ENCODE data around the gene SAMD4A. TPM values are rescaled to one million over a fixed set of nuclear protein-coding genes. Genes with fewer than 3 reads are reported as not detected.
A peak's percentile ranks its signal among the peaks of the same experiment; 100 is the strongest.
"Not testable (repeated sequence)": the region's sequence is repeated elsewhere in the genome, so short reads cannot be mapped to it uniquely, and the experiment has no call there.

The SAMD4A gene
- total RNA-seq, 2 donors from 2014 or later: 11.2 to 26.2 TPM

DNA sequence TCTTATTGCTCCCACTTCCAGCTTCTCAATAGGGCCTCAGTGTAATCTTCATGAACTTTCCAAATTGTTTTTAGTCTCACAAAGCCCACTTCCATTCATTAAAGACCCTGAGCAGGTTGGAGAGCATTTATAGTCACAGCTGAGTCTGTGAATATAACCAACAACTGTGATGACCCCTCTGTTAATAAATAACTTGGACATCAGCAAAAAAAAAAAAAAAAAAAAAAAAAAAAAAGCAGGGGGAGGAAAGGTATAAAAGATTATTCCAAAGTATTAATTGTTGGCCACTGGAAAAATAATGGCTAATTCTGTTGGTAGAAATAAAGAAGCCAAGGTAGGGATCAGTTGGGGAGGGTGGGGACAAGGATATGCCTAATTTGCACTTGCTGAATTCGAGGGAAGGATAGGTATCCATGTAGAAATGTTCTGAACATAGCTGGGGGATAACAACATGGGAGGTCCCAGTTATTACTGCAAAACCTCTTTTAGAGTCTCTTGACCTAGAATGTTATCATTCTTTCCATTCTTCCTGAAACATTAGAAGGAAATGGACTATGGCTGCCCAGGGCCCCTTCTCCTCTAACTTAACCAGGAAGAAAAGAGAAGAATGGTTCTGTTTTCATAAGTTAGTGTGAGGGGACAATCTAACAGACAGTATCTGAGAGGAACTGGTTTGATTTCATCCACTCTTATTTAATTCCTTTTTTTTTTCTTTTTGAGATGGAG lies 56.5 kb downstream of the SAMD4A start:
- intact Hi-C loops (cut with DNase I, micrococcal nuclease): no loop called here
- DNase-seq: no peak
- ATAC-seq: no peak

DNA sequence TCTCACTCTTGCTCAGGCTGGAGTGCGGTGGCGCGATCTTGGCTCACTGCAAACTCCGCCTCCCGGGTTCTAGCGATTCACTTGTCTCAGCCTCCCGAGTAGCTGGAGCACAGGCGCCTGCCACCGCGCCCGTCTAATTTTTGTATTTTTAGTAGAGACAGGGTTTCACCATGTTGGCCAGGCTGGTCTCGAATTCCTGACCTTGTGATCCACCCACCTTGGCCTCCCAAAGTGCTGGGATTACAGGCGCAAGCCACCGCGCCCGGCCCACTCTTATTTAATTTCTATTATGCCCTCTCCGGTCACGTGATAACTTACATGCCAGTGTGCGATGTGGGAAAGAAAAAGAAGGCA lies 57.1 kb downstream of the SAMD4A start:
- DNase-seq; intact Hi-C loops (cut with DNase I, micrococcal nuclease); ATAC-seq: not testable (repeated sequence)

DNA sequence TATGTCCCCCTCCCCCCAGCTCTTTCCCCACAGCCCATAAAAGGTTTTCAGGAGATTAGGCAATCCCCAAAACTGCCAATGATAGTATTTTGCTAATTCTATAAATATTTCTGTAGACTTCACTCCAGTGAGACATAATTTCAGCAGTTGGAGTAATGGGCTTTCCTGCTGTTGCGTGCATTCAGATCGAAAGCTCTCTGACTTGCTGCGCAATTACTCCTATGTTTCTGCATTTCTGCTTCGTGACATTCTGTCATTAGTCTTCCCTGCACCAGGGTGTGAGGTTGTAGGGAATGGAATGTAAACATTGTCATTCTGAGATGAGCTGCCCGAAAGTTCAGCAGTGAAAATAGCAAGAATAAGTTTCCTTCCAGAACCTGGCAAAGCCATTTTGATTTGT lies 58.2 kb downstream of the SAMD4A start:
- intact Hi-C loops (cut with DNase I, micrococcal nuclease): no loop called here
- no peak for ATAC-seq
- no peak for DNase-seq

DNA sequence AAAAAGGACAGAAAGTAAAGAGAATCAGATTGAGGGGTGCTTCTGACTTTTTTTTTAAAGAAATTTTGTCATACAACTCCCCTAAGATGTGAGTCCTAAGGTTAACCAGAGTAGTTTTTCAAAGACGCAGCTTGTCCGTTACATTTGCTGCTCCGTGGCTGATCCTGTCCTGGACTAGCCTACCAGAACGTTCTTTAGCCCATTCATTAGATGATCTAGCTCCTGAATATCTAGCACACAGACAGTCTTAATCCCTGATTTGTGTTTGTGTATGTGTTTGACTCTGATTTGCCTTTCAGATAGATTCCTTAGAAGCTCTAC lies 60.3 kb downstream of the SAMD4A start:
- no peak for DNase-seq
- intact Hi-C loops (cut with DNase I, micrococcal nuclease): no loop called here
- ATAC-seq: no peak

DNA sequence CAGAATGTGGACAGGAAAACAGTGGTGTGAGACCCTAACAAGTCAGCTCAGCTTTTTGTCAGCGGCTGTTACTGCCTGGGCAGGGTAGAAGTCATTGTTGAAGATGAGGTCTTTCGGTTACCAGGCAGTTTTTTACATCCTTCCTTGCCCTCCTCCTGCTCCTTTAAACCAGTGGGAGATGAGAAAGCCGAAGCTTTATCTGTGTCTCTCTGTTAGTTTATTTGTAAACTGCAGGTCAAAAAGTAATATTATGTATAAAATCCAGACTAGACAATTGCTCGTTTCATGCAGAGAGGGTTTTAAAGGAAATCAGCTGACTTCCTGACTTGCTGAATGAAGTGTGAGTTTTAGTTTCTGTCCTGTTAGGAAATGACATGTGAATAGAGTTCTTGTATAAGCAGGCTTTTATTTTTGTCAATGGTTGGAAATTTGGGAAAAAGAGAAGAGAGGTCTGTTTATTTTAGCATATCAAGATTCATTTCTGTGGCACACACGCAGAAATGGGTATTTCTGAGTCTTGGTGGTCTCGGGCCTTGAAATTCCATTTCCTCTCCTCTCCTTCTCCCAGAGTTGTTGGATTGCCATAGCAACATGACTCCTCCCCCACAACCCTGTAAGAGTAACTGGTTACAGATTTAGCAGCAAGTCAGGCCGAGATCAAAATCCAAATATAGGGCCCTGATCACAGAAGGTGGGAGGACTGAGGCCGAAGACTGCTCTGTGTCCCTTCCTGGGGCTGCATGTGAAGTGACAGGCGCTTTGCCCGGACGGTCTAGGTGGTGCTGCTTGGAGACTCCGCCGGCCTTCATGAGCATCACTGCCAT lies 60.8 kb downstream of the SAMD4A start:
- ATAC-seq (no peak), DNase-seq (peak in 1 of 2 donors; percentile 24)
- intact Hi-C loops (cut with DNase I, micrococcal nuclease): no loop called here

DNA sequence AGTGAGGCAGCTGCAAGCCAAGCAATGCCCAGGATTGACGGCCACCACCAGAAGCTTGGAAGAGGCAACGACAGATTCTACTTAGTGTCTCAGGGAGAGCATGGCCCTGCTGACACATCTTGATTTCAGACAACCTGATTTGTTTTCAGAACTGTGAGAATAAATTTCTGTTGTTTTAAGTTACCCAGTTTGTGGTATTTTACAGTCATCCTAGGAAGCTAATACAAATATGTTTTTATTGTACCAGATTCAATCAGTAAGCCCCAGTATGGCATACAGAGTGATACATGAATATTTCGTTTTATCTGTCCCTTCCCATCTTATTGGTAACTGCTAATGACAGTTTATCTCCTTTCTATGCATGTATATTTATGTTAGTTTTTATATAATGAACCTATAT lies 62.3 kb downstream of the SAMD4A start:
- no peak for DNase-seq
- intact Hi-C loops (cut with DNase I, micrococcal nuclease): no loop called here
- ATAC-seq: no peak

DNA sequence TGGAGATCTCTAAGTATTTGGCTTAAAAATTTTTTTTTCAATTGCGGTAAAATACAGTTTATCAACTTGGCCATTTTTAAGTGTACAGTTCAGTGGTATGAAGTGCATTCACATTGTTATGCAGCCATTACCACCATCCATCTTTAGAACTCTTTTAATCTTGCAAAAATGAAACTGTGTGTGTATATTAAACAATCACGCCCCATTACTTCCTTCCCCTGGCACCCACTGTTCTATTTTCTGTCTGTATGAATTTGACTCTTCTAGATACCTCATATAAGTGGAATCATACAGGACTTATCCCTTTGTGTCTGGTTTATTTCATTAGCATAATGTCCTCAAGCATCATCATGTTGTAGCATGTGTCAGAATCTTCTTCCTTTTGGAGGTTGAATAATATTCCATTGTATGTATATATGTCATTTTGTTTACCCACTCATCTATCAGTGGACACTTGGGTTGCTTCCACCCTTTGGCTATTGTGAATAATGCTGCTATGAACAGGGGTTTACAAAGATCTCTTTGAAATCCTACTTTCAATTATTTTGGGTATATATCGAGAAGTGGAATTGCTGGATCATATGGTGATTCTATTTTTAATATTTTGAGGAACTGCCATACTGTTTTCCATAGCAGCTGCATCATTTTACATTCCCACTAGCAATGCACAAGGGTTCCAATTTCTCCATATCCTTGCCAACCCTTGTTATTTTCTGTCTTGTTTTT lies 62.9 kb downstream of the SAMD4A start:
- DNase-seq (no peak), ATAC-seq (no peak)
- intact Hi-C loops (cut with DNase I, micrococcal nuclease): no loop called here

DNA sequence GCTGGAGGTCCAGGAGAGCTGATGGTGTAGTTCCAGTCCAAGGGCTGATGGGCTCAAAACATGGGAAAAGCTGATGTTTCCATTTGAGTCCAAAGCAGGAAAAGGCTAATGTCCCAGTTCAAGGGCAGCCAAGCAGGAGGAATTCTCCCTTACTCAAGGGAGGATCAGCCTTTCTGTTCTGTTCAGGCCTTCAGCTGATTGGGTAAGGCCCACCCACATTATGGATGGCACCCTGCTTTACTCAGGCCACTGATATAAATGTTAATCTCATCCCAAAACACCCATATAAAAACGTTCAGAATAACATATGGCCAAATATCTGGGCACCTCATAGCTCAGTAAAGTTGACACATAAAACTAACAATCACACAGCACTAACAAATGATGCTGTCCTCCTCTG lies 64.1 kb downstream of the SAMD4A start:
- DNase-seq: no peak
- no peak for ATAC-seq
- intact Hi-C loops (cut with DNase I, micrococcal nuclease): no loop called here

DNA sequence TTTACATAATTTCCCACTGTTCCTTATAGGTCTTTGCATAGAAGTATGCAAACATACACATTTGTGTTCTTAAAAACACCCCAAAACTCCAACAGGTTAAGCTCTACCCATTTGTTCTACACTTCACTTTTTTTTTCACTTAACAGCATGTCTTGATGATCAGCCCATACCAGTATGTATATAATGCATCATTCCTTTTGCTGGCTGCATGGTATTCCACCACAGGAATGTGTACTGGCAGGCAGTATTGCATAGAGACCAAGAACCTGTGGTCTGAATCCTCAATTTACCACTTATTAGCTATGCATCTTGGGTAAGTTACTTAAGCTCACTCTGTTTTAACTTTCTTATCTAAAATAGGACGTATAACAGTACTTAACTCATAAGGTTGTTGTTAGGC lies 65.5 kb downstream of the SAMD4A start:
- no peak for ATAC-seq
- intact Hi-C loops (cut with DNase I, micrococcal nuclease): no loop called here
- no peak for DNase-seq

DNA sequence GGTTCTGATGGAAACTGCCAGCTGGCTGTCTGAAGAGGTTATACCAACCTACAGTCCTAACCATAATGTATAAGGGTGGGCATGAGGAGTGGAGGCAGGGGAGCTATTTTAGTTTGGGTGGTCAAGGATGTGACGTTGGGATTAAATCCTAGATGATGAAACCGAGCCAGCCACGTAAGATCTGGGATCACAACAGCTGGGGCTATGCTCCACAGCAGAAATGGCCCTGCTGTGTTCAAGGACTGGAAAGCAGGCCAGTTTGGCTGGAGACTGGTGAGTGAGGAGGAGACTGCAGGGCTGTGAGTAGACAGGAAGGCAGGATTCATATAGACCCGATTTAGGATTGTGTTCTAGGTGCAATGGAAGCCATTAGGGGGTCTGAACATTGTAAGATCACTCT lies 66.1 kb downstream of the SAMD4A start:
- no peak for DNase-seq
- intact Hi-C loops (cut with DNase I, micrococcal nuclease): no loop called here
- ATAC-seq: no peak

DNA sequence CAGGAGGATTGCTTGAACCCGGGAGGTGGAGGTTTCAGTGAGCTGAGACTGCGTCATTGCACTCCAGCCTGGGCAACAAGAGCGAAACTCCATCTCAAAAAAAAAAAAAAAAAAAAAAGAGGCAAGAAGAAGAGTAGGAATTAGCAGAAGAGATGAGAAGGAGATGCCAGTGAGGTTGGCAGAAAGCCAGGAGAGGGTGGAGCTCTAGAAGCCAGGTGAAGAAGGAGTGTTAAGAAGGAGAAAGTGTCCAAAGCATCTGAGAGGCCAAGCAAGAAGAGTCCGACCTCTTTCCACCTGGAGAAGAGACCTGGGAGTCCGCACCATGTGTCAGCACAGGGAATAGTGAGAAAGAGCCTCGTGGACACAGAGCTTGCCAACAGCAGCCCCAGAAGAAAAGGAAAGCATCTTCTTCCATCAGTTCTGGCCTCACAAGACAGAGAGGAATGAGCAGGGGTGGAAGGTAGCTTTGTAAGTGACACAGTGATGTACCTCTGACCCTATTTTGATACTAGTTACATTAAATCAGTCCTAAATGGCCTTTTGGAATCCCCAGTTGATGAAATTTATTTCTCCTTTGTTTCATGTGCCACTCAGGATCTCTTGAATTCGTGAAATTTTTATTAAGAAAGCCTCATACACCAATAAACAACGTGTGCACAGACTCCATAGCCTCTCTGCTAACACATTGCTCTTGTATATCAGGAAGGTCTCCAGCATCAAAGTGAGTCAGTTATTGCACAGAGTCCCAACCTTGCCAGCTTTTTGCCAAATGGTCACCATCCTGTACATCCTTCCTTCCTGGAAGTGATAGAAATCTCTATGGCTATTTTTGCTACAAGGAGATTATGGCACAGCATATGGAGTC lies 70.6 kb downstream of the SAMD4A start:
- ATAC-seq: no peak
- DNase-seq: peak in 1 of 2 donors; percentile 30
- intact Hi-C loops (cut with DNase I, micrococcal nuclease): no loop called here

DNA sequence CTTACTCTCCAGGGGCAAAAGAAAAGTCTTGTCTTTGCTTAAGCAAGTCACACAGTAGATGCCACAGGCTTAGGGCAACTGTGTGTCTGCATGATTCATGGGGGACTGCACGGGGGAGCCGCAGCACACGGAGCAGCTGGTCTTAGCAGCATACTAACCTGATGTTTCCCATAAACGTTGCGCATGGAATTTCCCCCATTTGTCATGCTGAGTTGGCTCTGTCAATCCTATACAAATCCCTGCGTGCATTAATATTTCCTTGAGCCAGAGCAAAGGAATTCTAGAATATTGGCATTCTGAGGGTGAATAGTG lies 71.2 kb downstream of the SAMD4A start:
- ATAC-seq (no peak), DNase-seq (no peak)
- intact Hi-C loops (cut with DNase I, micrococcal nuclease): no loop called here

DNA sequence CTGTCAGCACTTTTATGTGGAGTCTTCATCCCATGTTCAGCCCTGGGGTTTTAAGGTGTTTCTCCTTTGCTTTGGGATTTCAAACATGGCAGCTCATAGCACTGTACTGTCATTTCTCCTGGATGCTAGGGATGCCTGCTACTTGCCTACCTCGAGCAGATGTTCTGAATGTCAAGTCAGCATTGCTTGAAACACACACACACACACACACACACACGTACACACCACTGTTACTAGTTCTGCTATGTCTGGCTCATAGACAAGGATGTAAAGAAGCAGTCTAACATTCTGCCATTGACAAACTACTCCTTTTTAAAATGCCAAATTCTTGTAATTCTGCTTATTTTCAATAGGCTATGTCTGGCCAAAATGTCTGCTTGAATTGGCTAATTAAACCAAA lies 72.7 kb downstream of the SAMD4A start:
- ATAC-seq: no peak
- intact Hi-C loops (cut with DNase I, micrococcal nuclease): no loop called here
- DNase-seq: no peak

DNA sequence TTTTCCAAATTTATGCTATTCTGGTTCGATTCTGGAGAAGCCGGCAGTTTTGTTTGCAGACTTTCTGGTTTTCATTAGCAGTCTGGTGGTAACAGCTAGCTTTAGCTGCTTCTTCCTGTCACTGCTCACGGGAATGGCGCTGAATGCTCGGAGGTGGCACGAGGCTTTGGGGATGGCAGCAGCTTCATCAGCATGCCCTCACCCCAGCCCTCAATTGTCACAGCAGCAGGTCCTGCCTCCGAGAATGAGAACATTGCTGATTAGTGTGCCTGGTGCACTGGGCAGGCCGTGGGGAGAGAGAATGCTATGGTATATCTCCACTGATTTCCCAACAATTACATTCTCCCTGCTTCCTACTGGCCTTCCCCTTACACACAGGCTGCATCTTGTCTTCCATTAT lies 73.6 kb downstream of the SAMD4A start:
- intact Hi-C loops (cut with DNase I, micrococcal nuclease): no loop called here
- DNase-seq (no peak), ATAC-seq (no peak)

DNA sequence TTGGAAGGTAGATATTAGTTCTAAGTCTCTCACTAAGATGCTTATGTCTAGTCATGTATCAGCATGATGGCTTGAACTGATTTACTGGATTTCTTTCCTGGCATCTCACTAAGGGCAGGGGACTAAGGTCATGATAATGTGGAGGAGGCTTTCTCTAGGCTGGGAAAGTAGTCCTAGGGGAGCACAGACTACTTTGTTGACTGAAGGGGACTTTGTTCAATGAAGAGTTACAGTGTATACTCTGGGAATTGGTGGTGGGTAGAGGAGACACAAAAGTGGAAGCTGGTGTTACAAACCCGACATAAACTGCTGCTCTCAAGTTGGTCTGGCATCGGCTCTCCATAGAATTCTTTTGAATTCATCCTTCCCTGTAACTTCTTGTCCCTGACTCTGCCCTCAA lies 75.2 kb downstream of the SAMD4A start:
- no peak for ATAC-seq
- intact Hi-C loops (cut with DNase I, micrococcal nuclease): no loop called here

DNA sequence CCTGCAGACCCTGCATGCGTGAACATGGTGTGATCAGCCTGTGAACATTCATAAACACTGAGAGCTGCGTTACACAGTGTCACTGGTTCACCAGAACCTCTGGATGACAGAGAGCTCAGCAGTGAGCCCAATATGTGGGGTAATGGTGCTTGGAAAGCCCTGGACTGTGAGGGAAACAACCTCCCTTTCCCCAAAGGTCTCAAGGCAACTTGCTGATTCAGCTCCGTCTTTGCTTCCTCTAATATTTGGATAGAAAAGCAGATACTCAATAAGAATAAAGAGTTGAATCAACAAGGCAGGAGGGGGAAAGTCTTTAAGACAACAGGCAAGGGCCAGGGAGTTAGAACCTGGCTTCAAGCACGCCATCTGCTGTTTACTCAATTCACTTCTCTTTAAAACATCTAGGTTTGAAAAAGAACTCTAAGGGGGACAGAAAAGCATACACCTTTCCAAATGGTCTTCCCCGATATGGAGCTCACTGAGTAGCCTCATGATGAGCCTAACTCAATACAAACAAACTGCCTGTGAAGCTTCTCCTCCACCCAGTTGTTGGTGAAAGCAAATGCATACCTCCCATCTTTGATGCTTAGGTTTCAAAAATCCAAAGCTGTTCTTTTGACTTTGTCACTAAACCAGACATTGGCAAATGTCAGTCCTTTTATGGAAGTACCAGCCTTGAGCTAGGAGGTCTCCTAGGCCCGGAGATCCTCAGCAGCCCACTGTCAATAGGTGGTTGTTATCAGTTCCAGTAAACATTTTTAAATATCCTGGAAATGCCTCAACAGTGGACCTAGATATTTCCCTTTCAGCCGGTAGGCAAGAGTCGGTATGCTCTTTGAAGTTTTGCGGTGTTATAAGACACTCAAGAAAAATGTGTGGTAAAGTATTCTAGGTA lies 76.1 kb downstream of the SAMD4A start:
- intact Hi-C loops (cut with DNase I, micrococcal nuclease): no loop called here
- peak; percentile 38 for ATAC-seq
- no peak for DNase-seq

More for the DNA sequence above, 75.2 kb downstream of the SAMD4A start:
- DNase-seq: no peak

DNA sequence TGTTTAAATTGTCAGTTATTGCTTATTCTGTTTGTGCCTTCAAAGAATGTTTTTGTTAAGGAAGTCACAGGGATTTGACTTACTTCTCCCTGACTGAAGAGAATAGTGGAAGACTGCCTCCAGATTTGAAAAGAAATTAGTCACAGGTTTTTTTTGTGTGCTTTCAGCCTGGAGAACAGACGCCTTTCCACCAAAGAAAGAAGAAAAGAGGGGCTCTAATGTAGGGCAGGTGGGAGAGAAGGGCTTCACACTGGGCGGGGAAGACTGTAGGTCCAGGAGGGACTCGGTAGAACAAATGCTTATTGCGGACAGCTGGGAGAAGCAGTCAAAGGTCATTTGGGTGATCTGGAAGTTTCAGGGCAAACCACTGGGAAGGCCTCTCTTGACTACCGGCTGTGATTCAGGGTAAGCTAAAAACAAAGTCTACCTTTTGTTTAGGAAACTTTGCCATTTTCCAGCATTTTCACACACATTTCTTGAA lies 76.8 kb downstream of the SAMD4A start:
- DNase-seq (no peak), ATAC-seq (no peak)
- intact Hi-C loops (cut with DNase I, micrococcal nuclease): no loop called here

DNA sequence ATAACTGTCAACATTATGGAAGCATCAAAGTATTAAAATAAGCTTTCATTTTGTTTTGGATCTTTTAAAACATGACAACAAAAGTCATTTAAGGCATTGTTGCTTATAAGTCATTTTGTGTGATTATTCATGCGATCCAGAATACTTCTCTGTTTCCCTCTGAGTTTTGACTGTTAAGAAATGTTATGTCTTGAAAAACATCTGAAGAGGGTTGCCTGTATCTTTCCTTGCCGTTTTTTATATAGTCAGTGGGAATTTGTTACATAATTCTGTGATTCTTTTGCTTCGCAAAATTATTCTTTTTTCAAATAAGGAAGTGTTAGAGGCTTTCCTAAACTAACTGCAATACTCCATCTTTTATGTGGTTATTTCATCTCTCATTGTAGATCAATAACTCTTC lies 78.7 kb downstream of the SAMD4A start:
- DNase-seq: no peak
- ATAC-seq: no peak
- intact Hi-C loops (cut with DNase I, micrococcal nuclease): no loop called here

Measured in left colon (tissue), 2 donors.